Stimulated activated naive B cell treated with anti-CD40 and anti-IgM and Interleukin-4, amounts not matched to agents 10 μg/mL and 1 μg/mL and 100 μg/mL, for 72 hours (primary cell): ENCODE data around the gene UVSSA.

Source experiments
- ATAC-seq, 2 donors: fragments of 150-1000 bp; cut with Tn5 transposase; replicated peaks; 2 replicates each; pipeline ENCODE4 v1.10.0; 2021; ENCODE audit warnings: moderate library complexity in 1 of 2
- DNase-seq: peaks from one replicate; pipeline ENCODE4 v3.0.0; 2021
- H3K27ac Mint-ChIP-seq: one replicate; pipeline ENCODE4 v1.8.0; 2022; ENCODE audit warnings: mild to moderate bottlenecking, mixed read lengths
- H3K27me3 Mint-ChIP-seq, 2 donors: one replicate each; pipeline ENCODE4 v1.8.0; 2022; ENCODE audit warnings: mixed read lengths in 2 of 2
- H3K36me3 Mint-ChIP-seq, 2 donors: one replicate each; pipeline ENCODE4 v1.8.0; 2022; ENCODE audit warnings: mixed read lengths in 2 of 2, mild to moderate bottlenecking in 1 of 2
- H3K4me1 Mint-ChIP-seq, 2 donors: one replicate each; pipeline ENCODE4 v1.8.0; 2022; ENCODE audit warnings: mixed read lengths in 2 of 2, mild to moderate bottlenecking in 1 of 2
- H3K4me3 Mint-ChIP-seq, 2 donors: one replicate each; pipeline ENCODE4 v1.8.0; 2022; ENCODE audit warnings: mild to moderate bottlenecking in 2 of 2, mixed read lengths in 2 of 2, moderate library complexity in 1 of 2
- H3K9me3 Mint-ChIP-seq, 2 donors: one replicate each; pipeline ENCODE4 v1.8.0; 2022; ENCODE audit warnings: mixed read lengths in 2 of 2, mild to moderate bottlenecking in 1 of 2

The UVSSA gene

DNA sequence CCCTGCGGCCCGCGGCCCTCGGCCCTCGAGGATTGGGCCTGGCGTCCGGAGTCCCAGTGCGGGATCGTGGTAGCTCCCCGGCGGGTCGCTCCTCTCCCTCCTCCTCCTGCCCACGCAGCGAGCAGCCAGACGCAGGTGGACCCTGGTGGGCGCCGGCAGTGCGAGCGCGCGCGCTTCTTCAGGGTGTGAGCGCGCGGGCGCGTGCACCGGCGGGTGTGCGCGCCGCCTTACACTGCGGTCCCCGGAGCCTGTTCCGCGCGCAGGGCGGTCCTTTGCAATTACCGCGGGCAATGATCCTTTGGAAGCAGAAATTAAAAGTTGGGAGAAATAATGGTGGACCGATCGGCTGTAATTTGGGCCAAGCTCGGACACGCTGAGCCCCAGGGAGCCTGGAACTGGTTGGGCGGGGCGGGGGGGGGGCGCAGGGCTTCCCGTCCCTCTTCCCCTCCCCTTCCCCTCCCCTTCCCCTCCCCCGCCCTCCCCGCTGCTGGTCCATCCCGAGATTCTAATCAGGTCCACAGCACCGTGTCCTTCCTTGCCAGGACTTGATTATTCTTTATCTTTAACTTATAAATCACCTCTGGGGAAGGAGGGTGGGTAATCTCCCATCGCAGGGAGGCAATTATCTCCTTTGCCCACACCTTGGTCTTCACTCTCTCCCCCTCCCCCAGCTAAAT, 60.8 kb downstream of the UVSSA start:
- H3K27me3 Mint-ChIP-seq: peaks cover 61 to 74% of the 10 kb centered on the region in 2 donors
- DNase-seq: no peak
- H3K4me1 Mint-ChIP-seq: peaks cover 14 to 38% of the 10 kb centered on the region in 2 donors
- ATAC-seq: no peak
- peak overlapping the region; percentile 54 to 60 for H3K4me3 Mint-ChIP-seq
- peaks cover 0 to 1% of the 10 kb centered on the region in 2 donors for H3K9me3 Mint-ChIP-seq
- peak overlapping the region; percentile 92 for H3K27ac Mint-ChIP-seq
- peaks cover 4 to 10% of the 10 kb centered on the region in 2 donors for H3K36me3 Mint-ChIP-seq

GRCh38 chr4:1408418-1408817, 61.4 kb downstream of the UVSSA start:
- Mint-ChIP-seq H3K27ac (peak overlapping the region; percentile 92), H3K9me3 (peaks cover 0 to 1% of the 10 kb centered on the region in 2 donors), H3K36me3 (peaks cover 4 to 10% of the 10 kb centered on the region in 2 donors), H3K4me3 (peak overlapping the region; percentile 46 to 54), H3K27me3 (peaks cover 67 to 76% of the 10 kb centered on the region in 2 donors), H3K4me1 (peaks cover 14 to 37% of the 10 kb centered on the region in 2 donors)
- DNase-seq (no peak), ATAC-seq (no peak)

GRCh38 chr4:1409079-1409478, 62.1 kb downstream of the UVSSA start:
- Mint-ChIP-seq H3K4me3 (no peak overlapping the region), H3K27me3 (peaks cover 69 to 77% of the 10 kb centered on the region in 2 donors), H3K27ac (peak overlapping the region; percentile 69), H3K4me1 (peaks cover 12 to 33% of the 10 kb centered on the region in 2 donors), H3K9me3 (peaks cover 0 to 1% of the 10 kb centered on the region in 2 donors), H3K36me3 (peaks cover 4 to 10% of the 10 kb centered on the region in 2 donors)
- DNase-seq (no peak), ATAC-seq (no peak)

GRCh38 chr4:1409491-1410425, 62.8 kb downstream of the UVSSA start:
- Mint-ChIP-seq H3K4me3 (no peak overlapping the region), H3K4me1 (peaks cover 12 to 29% of the 10 kb centered on the region in 2 donors), H3K9me3 (peaks cover 0 to 1% of the 10 kb centered on the region in 2 donors), H3K27me3 (peaks cover 69 to 77% of the 10 kb centered on the region in 2 donors), H3K36me3 (peaks cover 4 to 10% of the 10 kb centered on the region in 2 donors), H3K27ac (peak overlapping the region; percentile 69)
- DNase-seq (no peak), ATAC-seq (no peak)

GRCh38 chr4:1410491-1411325, 63.7 kb downstream of the UVSSA start:
- DNase-seq (no peak), ATAC-seq (peak; percentile 36 to 46)
- H3K27me3 Mint-ChIP-seq: peaks cover 72 to 80% of the 10 kb centered on the region in 2 donors
- H3K4me1 Mint-ChIP-seq: peaks cover 10 to 20% of the 10 kb centered on the region in 2 donors
- H3K4me3 Mint-ChIP-seq: no peak overlapping the region
- H3K27ac Mint-ChIP-seq: no peak overlapping the region
- peaks cover 0 to 1% of the 10 kb centered on the region in 2 donors for H3K9me3 Mint-ChIP-seq
- peaks cover 4 to 7% of the 10 kb centered on the region in 2 donors for H3K36me3 Mint-ChIP-seq

DNA sequence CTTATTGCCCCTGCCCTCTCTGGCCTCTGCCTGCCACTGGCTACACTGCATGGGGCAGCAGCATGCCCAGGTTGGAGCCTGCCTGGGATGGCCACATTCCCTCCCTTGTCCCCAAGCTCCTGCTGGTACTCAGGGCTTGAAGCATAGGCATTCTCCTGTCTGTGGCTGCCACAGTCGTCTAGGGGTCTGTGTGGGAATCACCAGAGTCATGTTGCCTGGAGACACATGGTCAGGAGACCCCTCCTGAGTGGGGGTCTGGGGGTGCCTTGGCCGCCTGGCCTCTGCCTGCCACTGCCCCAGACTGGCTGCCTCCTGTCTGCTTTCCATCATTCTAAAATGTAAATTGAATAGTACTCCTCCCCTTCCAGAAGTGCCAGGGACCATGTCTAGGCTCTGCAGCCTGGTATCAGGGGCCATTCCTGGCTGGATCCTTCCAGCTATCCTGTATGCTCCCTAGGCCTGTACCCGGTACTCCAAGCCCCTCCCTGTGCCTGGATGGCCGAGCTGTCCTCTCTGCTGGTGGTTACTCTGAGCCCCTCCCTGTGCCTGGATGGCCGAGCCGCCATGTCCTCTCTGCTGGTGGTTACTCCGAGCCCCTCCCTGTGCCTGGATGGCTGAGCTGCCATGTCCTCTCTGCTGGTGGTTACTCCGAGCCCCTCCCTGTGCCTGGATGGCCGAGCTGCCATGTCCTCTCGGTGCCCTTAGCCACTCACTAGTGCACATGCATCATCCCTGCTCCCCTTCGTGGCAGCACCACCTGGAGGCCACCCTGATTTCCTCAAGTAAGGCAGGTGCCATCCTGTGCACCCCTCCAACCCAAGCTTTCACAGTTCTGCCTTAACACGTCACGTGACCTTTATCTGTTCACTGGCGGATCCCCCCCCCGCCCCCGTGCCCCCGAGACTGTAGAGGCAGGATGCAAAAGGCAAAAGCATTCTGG, 64.7 kb downstream of the UVSSA start:
- Mint-ChIP-seq H3K9me3 (peaks cover 0 to 1% of the 10 kb centered on the region in 2 donors), H3K4me1 (peaks cover 10 to 20% of the 10 kb centered on the region in 2 donors), H3K36me3 (peaks cover 4 to 7% of the 10 kb centered on the region in 2 donors), H3K27ac (no peak overlapping the region), H3K4me3 (no peak overlapping the region), H3K27me3 (peaks cover 80 to 90% of the 10 kb centered on the region in 2 donors)
- DNase-seq (no peak), ATAC-seq (no peak)

GRCh38 chr4:1412376-1413203, 65.6 kb downstream of the UVSSA start:
- DNase-seq (no peak), ATAC-seq (no peak)
- Mint-ChIP-seq H3K36me3 (peaks cover 2 to 3% of the 10 kb centered on the region in 2 donors), H3K4me1 (peaks cover 8 to 13% of the 10 kb centered on the region in 2 donors), H3K27ac (no peak overlapping the region), H3K9me3 (peaks cover 0 to 1% of the 10 kb centered on the region in 2 donors), H3K27me3 (peaks cover 75 to 89% of the 10 kb centered on the region in 2 donors), H3K4me3 (no peak overlapping the region)

GRCh38 chr4:1413204-1413663, 66.2 kb downstream of the UVSSA start:
- ATAC-seq (no peak), DNase-seq (no peak)
- peaks cover 68 to 88% of the 10 kb centered on the region in 2 donors for H3K27me3 Mint-ChIP-seq
- H3K9me3 Mint-ChIP-seq: peaks cover 0 to 1% of the 10 kb centered on the region in 2 donors
- no peak overlapping the region for H3K4me3 Mint-ChIP-seq
- H3K4me1 Mint-ChIP-seq: peaks cover 6% of the 10 kb centered on the region in 2 donors
- peaks cover 2 to 3% of the 10 kb centered on the region in 2 donors for H3K36me3 Mint-ChIP-seq
- H3K27ac Mint-ChIP-seq: peak overlapping the region; percentile 31

DNA sequence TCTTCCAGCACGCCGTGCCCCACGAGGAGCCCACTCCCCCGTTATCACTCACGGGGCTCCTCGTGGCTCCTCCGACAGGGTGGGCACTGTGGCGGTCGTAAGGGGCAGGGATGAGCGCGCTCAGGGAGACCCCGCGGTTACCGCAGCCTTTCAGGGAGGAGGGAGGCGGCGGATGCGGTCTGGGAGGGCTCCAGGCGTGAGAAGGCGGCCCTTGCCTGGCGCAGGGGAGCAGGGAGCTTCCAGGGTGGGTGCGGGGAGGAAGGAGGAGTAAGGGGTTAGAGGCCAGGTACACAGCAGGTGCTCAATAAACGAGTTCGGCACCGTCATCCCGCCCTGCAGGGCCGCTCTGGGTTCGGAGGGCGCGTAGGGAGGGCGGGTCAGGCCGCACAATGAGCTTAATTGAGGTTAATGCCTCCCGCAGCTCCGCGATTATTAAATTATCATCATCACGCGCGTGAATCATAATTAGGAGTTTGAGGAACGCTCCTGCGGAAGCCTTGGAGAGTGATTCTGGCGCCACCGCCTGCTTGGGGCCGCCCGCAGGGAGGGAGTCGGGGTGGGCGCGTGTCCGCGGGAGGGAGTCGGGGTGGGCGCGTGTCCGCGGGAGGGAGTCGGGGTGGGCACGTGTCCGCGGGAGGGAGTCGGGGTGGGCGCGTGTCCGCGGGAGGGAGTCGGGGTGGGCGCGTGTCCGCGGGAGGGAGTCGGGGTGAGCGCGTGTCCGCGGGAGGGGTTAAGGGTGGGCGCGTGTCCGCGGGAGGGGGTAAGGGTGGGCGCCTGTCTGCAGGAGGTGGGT, 66.9 kb downstream of the UVSSA start:
- Mint-ChIP-seq H3K27me3 (peaks cover 66 to 88% of the 10 kb centered on the region in 2 donors), H3K4me3 (no peak overlapping the region), H3K27ac (peak overlapping the region; percentile 31), H3K4me1 (peaks cover 0 to 2% of the 10 kb centered on the region in 2 donors), H3K36me3 (peaks cover 0 to 2% of the 10 kb centered on the region in 2 donors), H3K9me3 (peaks cover 0 to 1% of the 10 kb centered on the region in 2 donors)
- ATAC-seq (no peak), DNase-seq (no peak)

DNA sequence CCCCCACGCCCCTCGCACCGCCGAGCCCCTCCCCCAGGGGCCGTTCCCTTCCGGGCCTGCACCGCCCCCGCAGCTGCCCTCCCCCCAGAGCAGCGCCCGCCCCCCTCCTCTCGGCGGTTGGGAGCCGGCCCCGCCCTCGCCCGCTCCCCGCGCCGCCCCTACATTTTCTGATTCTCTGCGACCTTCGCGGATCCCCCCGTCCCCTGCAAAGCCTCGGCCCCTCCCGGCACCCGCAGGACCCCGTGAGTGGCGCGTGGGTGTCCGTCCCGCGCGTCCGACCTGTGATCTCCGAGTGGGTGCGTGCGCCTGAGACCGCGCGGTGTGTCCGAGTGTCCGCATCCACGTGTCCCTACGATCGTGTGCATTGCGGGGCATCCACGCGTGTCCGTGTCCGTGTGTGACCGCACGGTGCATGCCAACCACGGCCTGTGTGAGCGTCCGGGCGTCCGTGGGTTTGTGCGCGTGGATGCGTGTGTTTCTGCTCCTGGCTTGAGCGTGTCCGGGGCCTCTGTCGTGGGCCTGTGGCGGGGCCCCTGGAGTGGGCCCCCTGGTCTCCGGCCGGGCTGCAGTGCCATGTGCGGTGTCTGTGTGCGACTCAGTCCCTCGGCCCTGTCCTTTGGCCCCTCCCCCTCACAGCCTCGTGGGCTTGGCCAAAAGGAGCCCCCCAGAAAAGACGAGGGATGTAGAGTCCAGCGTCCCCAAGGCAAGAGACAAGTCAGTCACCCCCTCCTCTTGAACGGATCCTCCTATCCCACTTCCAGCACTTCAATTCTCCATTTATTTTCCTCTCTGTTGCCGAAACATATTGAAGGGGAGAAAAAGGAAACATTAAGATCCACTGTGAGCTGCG, 68.0 kb downstream of the UVSSA start:
- Mint-ChIP-seq H3K27me3 (peaks cover 59 to 89% of the 10 kb centered on the region in 2 donors), H3K4me3 (no peak overlapping the region), H3K4me1 (peaks cover 0 to 2% of the 10 kb centered on the region in 2 donors), H3K27ac (peak overlapping the region; percentile 42), H3K36me3 (no peaks in the 10 kb centered on the region), H3K9me3 (peaks cover 0 to 1% of the 10 kb centered on the region in 2 donors)
- ATAC-seq: no peak
- no peak for DNase-seq

DNA sequence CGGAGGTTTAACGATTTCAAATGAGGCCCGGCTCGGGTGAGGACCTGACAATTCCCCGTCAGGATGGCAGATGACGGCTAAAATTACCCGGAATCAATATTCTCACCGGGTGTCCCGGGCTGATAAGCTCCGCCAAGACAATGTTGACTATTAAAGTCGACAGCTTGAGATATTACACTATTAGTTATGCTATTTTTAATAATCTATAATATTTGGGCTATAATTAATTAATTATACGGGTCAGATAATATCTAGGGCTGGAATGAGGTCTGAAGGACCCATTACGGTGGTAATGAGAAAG, 68.6 kb downstream of the UVSSA start:
- Mint-ChIP-seq H3K27me3 (peaks cover 60 to 89% of the 10 kb centered on the region in 2 donors), H3K4me3 (no peak overlapping the region), H3K4me1 (peaks cover 0 to under 1% of the 10 kb centered on the region in 2 donors), H3K36me3 (no peaks in the 10 kb centered on the region), H3K27ac (peak overlapping the region; percentile 42), H3K9me3 (peaks cover 0 to under 1% of the 10 kb centered on the region in 2 donors)
- ATAC-seq: no peak
- DNase-seq: no peak
